H1 (cell line): ENCODE measurements around the gene VPS26B. TPM values are rescaled to one million over a fixed set of nuclear protein-coding genes. Genes with fewer than 3 reads are reported as not detected.

Experiments used
- CBX8 ChIP-seq: fragments of 300-800, 300-1000 bp; sonication (generic); IDR thresholded peaks from 2 replicates; pipeline ENCODE4 v1.7.1; 2016; ENCODE audit warnings: low read depth, low read length, borderline replicate concordance
- EGR1 ChIP-seq: IDR thresholded peaks from 2 replicates; pipeline ENCODE4 v1.6.1; 2011; ENCODE audit warnings: low read depth, low read length, borderline replicate concordance
- FOSL1 ChIP-seq: IDR thresholded peaks from 2 replicates; pipeline ENCODE4 v1.6.1; 2011; ENCODE audit warnings: mild to moderate bottlenecking, low read depth, low read length, moderate library complexity; ENCODE audit not compliant: insufficient read depth
- HDAC2 ChIP-seq, 2 experiments: fragments of 300-600 bp in 1 of 2; sonication (generic) in 1 of 2; IDR thresholded peaks; 2 replicates each; pipeline ENCODE4 v1.6.1; 2011 to 2012; ENCODE audit warnings: low read depth in 2 of 2, low read length in 2 of 2, mild to moderate bottlenecking in 2 of 2, moderate library complexity in 2 of 2, borderline replicate concordance in 1 of 2, inconsistent platforms in 1 of 2
- HDAC6 ChIP-seq: IDR thresholded peaks from one replicate; pipeline ENCODE4 v1.7.1; 2012; ENCODE audit warnings: low read depth, mild to moderate bottlenecking, inconsistent platforms, low read length, moderate library complexity
- JUND ChIP-seq: IDR thresholded peaks from 2 replicates; pipeline ENCODE4 v1.6.1; 2011; ENCODE audit warnings: mild to moderate bottlenecking, improper control_type of control experiment, low read length
- SIX5 ChIP-seq: IDR thresholded peaks from 2 replicates; pipeline ENCODE4 v1.6.1; 2011; ENCODE audit warnings: mild to moderate bottlenecking, low read depth, low read length
- SP2 ChIP-seq: IDR thresholded peaks from 2 replicates; pipeline ENCODE4 v1.6.1; 2012; ENCODE audit warnings: mild to moderate bottlenecking, low read length, inconsistent platforms
- SP4 ChIP-seq: IDR thresholded peaks from 2 replicates; pipeline ENCODE4 v1.6.1; 2012; ENCODE audit warnings: low read length, inconsistent platforms
- polyA plus RNA-seq, 7 experiments: library from polyadenylated mRNA; depleted of rRNA in 3 of 7; stranded (reverse) in 5 of 7; unstranded in 2 of 7; fragments of >200 nt in 5 of 7; fragments of 200-250 nt in 2 of 7; gene quantifications; 1 replicate in 5 of 7; 2 replicates in 1 of 7; 4 replicates in 1 of 7; pipeline versions ENCODE4 v1.2.1 to v1.2.3, GENCODE V29; 2011 to 2013; ENCODE audit warnings: missing spikeins in 2 of 7, mixed read lengths in 2 of 7
- total RNA-seq: library from RNA; stranded (reverse); fragmentation: NEBNext Ultra II Directional; extraction: Animal tissue kit (Norgen Biotek cat#: 25700); gene quantifications from 2 replicates; pipeline ENCODE4 v1.2.1, GENCODE V29; 2021

Gene VPS26B
- total and polyA plus RNA-seq, 2 of the 8 experiments (the other 6 are each of a cell fraction or from before 2014, with no cell fraction given): 18.3 to 27.0 TPM

DNA sequence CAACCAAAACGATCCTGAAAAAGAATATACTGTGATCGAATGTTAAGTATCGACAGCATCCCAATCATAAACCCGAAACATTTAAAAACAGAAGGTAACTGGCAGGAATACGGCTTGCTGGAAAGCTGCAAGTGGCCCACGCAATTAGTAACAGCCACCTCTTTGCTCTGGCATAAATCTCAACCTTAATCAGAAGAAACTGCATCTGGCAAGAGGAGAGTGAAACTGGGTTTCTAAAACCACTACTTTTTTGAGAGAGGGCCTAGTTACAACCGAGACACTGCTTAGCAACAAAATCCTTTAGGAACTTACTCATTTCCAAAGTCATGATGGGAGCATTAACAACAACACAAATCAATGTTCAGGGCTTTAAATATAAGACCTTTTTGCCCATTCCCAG lies 8.6 kb upstream of the VPS26B start (continued):
- TF ChIP-seq HDAC6 (no peak), SP2 (no peak), SP4 (no peak), JUND (no peak), FOSL1 (no peak), EGR1 (no peak), CBX8 (no peak), HDAC2 (IDR thresholded peaks at IDR 0.05; ENCODE audit: borderline replicate concordance in 1 of 2, low read depth in 2 of 2, low read length in 2 of 2) (no peak), SIX5 (no peak)
